Measurements from ENCODE around the gene VAV3. TPM values are rescaled to one million over a fixed set of nuclear protein-coding genes. Genes with fewer than 3 reads are reported as not detected.
A peak's percentile ranks its signal among the peaks of the same experiment; 100 is the strongest.

VAV3 gene
- total and polyA plus RNA-seq, 2 experiments from 2014 or later = under 0.01 to 0.24 TPM

DNA sequence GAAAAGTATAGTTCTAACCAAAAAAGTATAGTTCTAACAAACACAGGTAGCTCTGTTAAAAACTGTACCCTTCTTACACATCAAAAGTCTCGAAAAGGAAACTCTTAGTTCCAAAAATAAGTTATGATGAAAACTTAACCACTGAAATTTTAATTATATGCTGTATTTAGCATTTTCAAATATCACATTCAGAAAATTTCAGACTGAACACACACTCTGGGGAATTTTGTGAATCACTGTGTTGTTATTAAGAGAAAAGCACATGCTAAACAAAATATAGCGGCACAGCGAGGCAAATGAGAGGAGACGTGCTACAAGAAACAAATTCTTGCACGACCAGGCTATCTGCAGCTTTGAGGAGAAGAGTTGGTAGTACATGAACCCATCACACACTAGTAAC, 30.4 kb downstream of the VAV3 start:
- in situ Hi-C loops (cut with MboI) = no loop called here
- H3K4me2 ChIP-seq (ENCODE audit: unreplicated experiment) = no peak overlapping the region
- peaks cover 32% of the 10 kb centered on the region for H3F3A ChIP-seq (ENCODE audit: insufficient read depth)
- peaks cover 37% of the 10 kb centered on the region for H3K4me1 ChIP-seq (ENCODE audit: insufficient read depth)
- H2AFZ ChIP-seq = no peak overlapping the region
- H3K27me3 ChIP-seq (replicated peaks; ENCODE audit: insufficient read depth) = no peaks in the 10 kb centered on the region
- H3K9me2 ChIP-seq (ENCODE audit: insufficient read depth) = no peaks in the 10 kb centered on the region
- H3K9ac ChIP-seq = no peak overlapping the region
- no peaks in the 10 kb centered on the region for H3K9me3 ChIP-seq (ENCODE audit: low read depth)
- H3K4me3 ChIP-seq = no peak overlapping the region
- H3K36me3 ChIP-seq (ENCODE audit: low read depth) = no peaks in the 10 kb centered on the region
- H3K79me2 ChIP-seq (ENCODE audit: insufficient read depth) = no peaks in the 10 kb centered on the region
- no peak overlapping the region for H3K27ac ChIP-seq
- TF ChIP-seq EZH2phosphoT487 (IDR thresholded peaks at IDR 0.05; ENCODE audit: insufficient read depth, low read depth) (no peak), EZH2 (IDR thresholded peaks at IDR 0.05; ENCODE audit: insufficient read depth, poor library complexity, severe bottlenecking) (no peak)
- WGBS, 2 experiments (ENCODE audit: low coverage in 1 of 2, low lambda C conversion rate in 2 of 2, missing lambda C conversion rate in 2 of 2) = 65 to 71% methylated on average over 5 of the region's 5 CpGs
- peak; percentile 13 for DNase-seq
- H4K20me1 ChIP-seq (ENCODE audit: insufficient read depth) = no peaks in the 10 kb centered on the region

DNA sequence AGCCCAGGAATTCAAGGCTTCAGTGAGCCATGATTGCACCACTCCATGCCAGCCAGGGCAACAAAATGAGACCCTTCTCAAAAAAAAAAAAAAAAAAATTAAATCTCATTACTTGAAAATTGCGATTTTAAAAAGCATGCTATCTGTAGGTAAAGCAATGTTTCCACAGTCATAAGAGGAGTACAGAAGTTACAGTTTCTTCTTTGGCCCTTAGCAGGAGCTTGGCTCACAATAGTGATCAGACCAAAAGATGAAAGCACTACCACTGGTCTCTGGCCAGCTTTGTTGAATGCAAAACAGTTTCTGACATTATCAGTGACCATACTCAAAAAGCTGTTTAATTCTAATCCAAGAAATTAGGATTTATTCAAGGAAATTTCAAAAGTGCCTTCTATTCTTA, 31.2 kb downstream of the VAV3 start:
- TF ChIP-seq EZH2 (IDR thresholded peaks at IDR 0.05; ENCODE audit: insufficient read depth, poor library complexity, severe bottlenecking) (no peak), EZH2phosphoT487 (IDR thresholded peaks at IDR 0.05; ENCODE audit: insufficient read depth, low read depth) (no peak)

DNA sequence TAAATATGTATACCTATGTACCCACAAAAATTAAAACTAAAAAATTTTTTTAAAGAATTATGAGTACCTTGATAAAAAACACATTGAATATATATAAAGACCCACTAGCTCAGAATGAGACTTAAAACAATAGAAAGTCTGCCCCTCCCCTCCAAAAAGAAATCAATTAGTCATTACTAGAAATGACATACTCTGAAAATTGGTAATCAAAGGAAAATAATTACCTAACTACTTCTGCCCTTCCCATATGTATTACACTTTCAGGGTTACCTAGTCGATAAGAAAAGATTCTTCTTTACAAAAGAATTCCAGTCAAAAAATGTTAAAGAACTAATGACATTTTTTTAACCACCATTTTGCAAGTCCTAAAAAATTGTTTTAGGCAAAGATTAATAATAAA, 34.7 kb downstream of the VAV3 start:
- H3K79me2 ChIP-seq (ENCODE audit: insufficient read depth) = no peaks in the 10 kb centered on the region
- H2AFZ ChIP-seq = no peak overlapping the region
- DNase-seq = no peak
- no peak overlapping the region for H3K4me3 ChIP-seq
- no peak overlapping the region for H3K9ac ChIP-seq
- H3K9me3 ChIP-seq (ENCODE audit: low read depth) = no peaks in the 10 kb centered on the region
- peaks cover 12% of the 10 kb centered on the region; the same call in 1 of the 2 replicates for H3F3A ChIP-seq (ENCODE audit: insufficient read depth)
- no peaks in the 10 kb centered on the region for H4K20me1 ChIP-seq (ENCODE audit: insufficient read depth)
- no peaks in the 10 kb centered on the region for H3K9me2 ChIP-seq (ENCODE audit: insufficient read depth)
- TF ChIP-seq EZH2 (IDR thresholded peaks at IDR 0.05; ENCODE audit: insufficient read depth, poor library complexity, severe bottlenecking) = no peak
- TF ChIP-seq EZH2phosphoT487 (IDR thresholded peaks at IDR 0.05; ENCODE audit: insufficient read depth, low read depth) = no peak
- no peak overlapping the region for H3K27ac ChIP-seq
- 90 to 100% methylated on average over 1 of the region's 1 CpG for WGBS, 2 experiments (ENCODE audit: low coverage in 1 of 2, low lambda C conversion rate in 2 of 2, missing lambda C conversion rate in 2 of 2)
- H3K27me3 ChIP-seq (replicated peaks; ENCODE audit: insufficient read depth) = no peaks in the 10 kb centered on the region
- H3K36me3 ChIP-seq (ENCODE audit: low read depth) = no peaks in the 10 kb centered on the region
- peaks cover 12% of the 10 kb centered on the region for H3K4me1 ChIP-seq (ENCODE audit: insufficient read depth)
- in situ Hi-C loops (cut with MboI) = no loop called here
- H3K4me2 ChIP-seq (ENCODE audit: unreplicated experiment) = no peak overlapping the region

More for the DNA sequence above, 31.2 kb downstream of the VAV3 start:
- Histone ChIP-seq H4K20me1 (ENCODE audit: insufficient read depth) (no peaks in the 10 kb centered on the region), H3K4me1 (ENCODE audit: insufficient read depth) (peaks cover 37% of the 10 kb centered on the region), H3K27ac (no peak overlapping the region), H2AFZ (no peak overlapping the region), H3K9me2 (ENCODE audit: insufficient read depth) (no peaks in the 10 kb centered on the region), H3K9ac (no peak overlapping the region), H3F3A (ENCODE audit: insufficient read depth) (peaks cover 32% of the 10 kb centered on the region), H3K27me3 (replicated peaks; ENCODE audit: insufficient read depth) (no peaks in the 10 kb centered on the region), H3K79me2 (ENCODE audit: insufficient read depth) (no peaks in the 10 kb centered on the region), H3K4me3 (no peak overlapping the region), H3K36me3 (ENCODE audit: low read depth) (no peaks in the 10 kb centered on the region), H3K9me3 (ENCODE audit: low read depth) (no peaks in the 10 kb centered on the region), H3K4me2 (ENCODE audit: unreplicated experiment) (no peak overlapping the region)
- in situ Hi-C loops (cut with MboI) = no loop called here
- 96 to 100% methylated on average over 1 of the region's 1 CpG for WGBS, 2 experiments (ENCODE audit: low coverage in 1 of 2, low lambda C conversion rate in 2 of 2, missing lambda C conversion rate in 2 of 2)
- no peak for DNase-seq

DNA sequence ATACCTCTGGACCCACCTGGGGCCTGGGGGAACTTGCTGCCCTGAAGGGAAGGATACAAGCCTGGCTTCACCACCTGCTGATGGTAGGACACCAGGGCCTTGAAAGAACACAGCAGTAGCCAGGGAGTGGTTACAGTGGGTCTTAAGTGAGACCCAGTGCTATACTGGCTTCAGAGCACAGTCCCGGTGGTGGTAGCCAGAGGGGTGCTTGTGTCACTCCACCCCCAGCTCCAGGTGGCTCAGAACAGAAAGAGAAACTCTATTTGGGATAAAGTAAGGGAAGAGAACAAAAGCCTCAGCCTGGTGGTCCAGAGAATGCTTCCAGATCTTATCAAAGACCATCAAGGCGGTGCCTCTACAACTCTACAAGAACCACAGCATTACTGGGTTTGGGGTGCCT, 37.2 kb downstream of the VAV3 start:
- Histone ChIP-seq H3K4me2 (ENCODE audit: unreplicated experiment) (no peak overlapping the region), H4K20me1 (ENCODE audit: insufficient read depth) (no peaks in the 10 kb centered on the region), H3K9me3 (ENCODE audit: low read depth) (no peaks in the 10 kb centered on the region), H3K9me2 (ENCODE audit: insufficient read depth) (no peaks in the 10 kb centered on the region), H3K27me3 (replicated peaks; ENCODE audit: insufficient read depth) (no peaks in the 10 kb centered on the region), H3K4me1 (ENCODE audit: insufficient read depth) (no peaks in the 10 kb centered on the region), H3K36me3 (ENCODE audit: low read depth) (no peaks in the 10 kb centered on the region), H3K79me2 (ENCODE audit: insufficient read depth) (no peaks in the 10 kb centered on the region), H3K9ac (no peak overlapping the region), H3K27ac (no peak overlapping the region), H2AFZ (no peak overlapping the region), H3F3A (ENCODE audit: insufficient read depth) (no peaks in the 10 kb centered on the region), H3K4me3 (no peak overlapping the region)
- TF ChIP-seq EZH2phosphoT487 (IDR thresholded peaks at IDR 0.05; ENCODE audit: insufficient read depth, low read depth) = no peak
- no peak for TF ChIP-seq EZH2 (IDR thresholded peaks at IDR 0.05; ENCODE audit: insufficient read depth, poor library complexity, severe bottlenecking)
- 93 to 97% methylated on average over 2 of the region's 2 CpGs for WGBS, 2 experiments (ENCODE audit: low coverage in 1 of 2, low lambda C conversion rate in 2 of 2, missing lambda C conversion rate in 2 of 2)
- in situ Hi-C loops (cut with MboI) = no loop called here
- no peak for DNase-seq
